Astrocyte of the spinal cord (primary cell): Measurements from ENCODE around the gene KRT9.

Experiments
- DNase-seq: peaks from one replicate; pipeline ENCODE4 v3.0.0; 2011; ENCODE audit warnings: low read depth, low spot score
- H3K4me3 ChIP-seq: 2 replicates; pipeline ENCODE4 v1.5.1; 2011; ENCODE audit warnings: low read depth, mild to moderate bottlenecking, low read length, moderate library complexity
- in situ Hi-C: cut with HindIII; loops from 2 replicates; pipeline ENCODE4 v1.10.0; 2017; ENCODE audit warnings: low sequenced_read_pairs
- TF ChIP-seq, protein P1 (sequence below): IDR thresholded peaks from 2 replicates; pipeline ENCODE4 v1.5.1; 2012; ENCODE audit warnings: low read depth, mild to moderate bottlenecking, low read length, inconsistent platforms

Gene KRT9

GRCh38 chr17:41527063-41528023 is 44.5 kb downstream of the KRT9 start:
- peak overlapping the region; percentile 55 for H3K4me3 ChIP-seq
- no peak for DNase-seq
- TF ChIP-seq, protein P1, sequence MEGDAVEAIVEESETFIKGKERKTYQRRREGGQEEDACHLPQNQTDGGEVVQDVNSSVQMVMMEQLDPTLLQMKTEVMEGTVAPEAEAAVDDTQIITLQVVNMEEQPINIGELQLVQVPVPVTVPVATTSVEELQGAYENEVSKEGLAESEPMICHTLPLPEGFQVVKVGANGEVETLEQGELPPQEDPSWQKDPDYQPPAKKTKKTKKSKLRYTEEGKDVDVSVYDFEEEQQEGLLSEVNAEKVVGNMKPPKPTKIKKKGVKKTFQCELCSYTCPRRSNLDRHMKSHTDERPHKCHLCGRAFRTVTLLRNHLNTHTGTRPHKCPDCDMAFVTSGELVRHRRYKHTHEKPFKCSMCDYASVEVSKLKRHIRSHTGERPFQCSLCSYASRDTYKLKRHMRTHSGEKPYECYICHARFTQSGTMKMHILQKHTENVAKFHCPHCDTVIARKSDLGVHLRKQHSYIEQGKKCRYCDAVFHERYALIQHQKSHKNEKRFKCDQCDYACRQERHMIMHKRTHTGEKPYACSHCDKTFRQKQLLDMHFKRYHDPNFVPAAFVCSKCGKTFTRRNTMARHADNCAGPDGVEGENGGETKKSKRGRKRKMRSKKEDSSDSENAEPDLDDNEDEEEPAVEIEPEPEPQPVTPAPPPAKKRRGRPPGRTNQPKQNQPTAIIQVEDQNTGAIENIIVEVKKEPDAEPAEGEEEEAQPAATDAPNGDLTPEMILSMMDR, result no peak
- in situ Hi-C loops, result no loop called here

DNA sequence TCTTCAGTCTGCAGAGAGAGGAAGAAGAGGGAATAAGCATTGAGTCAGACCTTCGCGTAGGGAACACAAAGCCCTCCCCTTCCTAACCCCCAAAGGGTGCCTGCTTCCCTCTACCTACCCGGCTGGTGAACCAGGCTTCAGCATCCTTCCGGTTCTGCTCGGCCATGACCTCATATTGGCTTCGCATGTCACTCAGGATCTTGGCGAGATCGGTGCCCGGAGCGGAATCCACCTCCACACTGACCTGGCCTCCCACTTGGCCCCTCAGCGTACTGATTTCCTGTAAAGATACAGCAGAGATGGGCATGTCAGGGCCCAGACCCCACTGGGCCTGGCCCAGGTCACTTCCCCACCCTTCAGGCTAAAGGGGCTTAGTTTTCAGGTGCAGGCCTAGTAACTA is 47.6 kb downstream of the KRT9 start:
- TF ChIP-seq, protein P1, result no peak
- DNase-seq, result no peak
- H3K4me3 ChIP-seq, result no peak overlapping the region
- in situ Hi-C loops, result no loop called here

GRCh38 chr17:41523787-41524186 is 48.1 kb downstream of the KRT9 start:
- TF ChIP-seq, protein P1, result no peak
- in situ Hi-C loops, result no loop called here
- no peak overlapping the region for H3K4me3 ChIP-seq
- no peak for DNase-seq

GRCh38 chr17:41523225-41523593 is 48.6 kb downstream of the KRT9 start:
- in situ Hi-C loops, result no loop called here
- no peak overlapping the region for H3K4me3 ChIP-seq
- no peak for DNase-seq
- TF ChIP-seq, protein P1, result no peak

DNA sequence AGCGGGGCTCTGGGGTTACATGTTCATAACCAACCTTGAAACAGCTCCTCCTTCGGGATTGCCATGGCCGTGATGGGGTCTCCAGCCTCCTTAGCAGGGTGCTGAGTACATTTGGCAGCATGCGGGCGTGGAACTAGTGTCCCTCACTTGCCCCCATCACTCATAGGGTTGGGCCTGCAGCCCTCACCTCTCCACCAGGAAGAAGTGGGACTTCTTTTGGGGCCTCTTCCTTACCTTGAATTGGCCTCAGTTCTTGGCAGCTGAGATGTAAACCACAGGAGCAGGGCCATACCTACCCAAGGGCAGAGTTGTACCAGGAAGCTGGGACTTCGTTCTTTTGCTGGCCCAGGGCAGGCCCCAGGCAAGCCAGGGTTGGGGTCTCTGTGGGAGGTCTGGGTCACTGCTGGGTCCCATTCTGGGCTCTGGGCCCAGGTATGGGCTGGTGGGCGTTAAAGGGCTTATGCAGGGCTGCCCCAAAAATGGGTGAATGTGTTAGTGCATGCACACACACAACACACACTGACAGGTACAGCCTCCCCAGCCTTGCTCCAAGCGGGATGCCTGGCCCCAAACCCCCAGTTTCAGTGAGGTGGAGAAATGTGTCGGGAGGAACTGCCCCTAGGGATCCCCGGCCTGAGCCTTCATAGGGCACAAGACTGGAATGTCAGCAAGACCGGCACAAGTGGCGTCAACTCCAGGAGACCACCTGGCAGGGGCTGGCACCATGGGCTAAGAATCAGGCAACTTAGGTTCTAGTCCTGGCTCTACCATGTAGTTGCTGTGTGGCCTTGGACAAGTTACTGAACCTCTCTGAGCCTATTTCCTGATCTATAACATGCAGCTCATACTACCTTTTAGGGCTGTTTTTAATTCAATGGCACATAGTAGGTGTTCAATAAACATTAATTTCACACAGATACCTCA is 49.3 kb downstream of the KRT9 start:
- DNase-seq, result no peak
- in situ Hi-C loops, result no loop called here
- TF ChIP-seq, protein P1, result no peak
- no peak overlapping the region for H3K4me3 ChIP-seq

- peak; percentile 80 for DNase-seq
- no peak overlapping the region for H3K4me3 ChIP-seq
- TF ChIP-seq, protein P1, result no peak
- in situ Hi-C loops, result no loop called here
Observed at GRCh38 chr17:41521574-41522261, 50.1 kb downstream of the KRT9 start.
